Measurements from ENCODE around the gene PRKN.
"Not testable (repeated sequence)": the region's sequence is repeated elsewhere in the genome, so short reads cannot be mapped to it uniquely, and the experiment has no call there.

Gene PRKN

GRCh38 chr6:162421004-162421403 is 306.6 kb downstream of the PRKN start:
- no peak for FAIRE-seq

GRCh38 chr6:162416831-162417537 is 310.6 kb downstream of the PRKN start:
- no peak for FAIRE-seq

GRCh38 chr6:162416307-162416706 is 311.3 kb downstream of the PRKN start:
- FAIRE-seq, result no peak

- no peak for FAIRE-seq
Measured at GRCh38 chr6:162409741-162410691, 317.6 kb downstream of the PRKN start.

- no peak for FAIRE-seq
Measured at GRCh38 chr6:162408826-162409535, 318.6 kb downstream of the PRKN start.

- FAIRE-seq, result no peak
Measured at GRCh38 chr6:162404951-162405350, 322.6 kb downstream of the PRKN start.

- no peak for FAIRE-seq
Measured at GRCh38 chr6:162403031-162403430, 324.5 kb downstream of the PRKN start.

- FAIRE-seq, result no peak
Measured at GRCh38 chr6:162395181-162395580, 332.4 kb downstream of the PRKN start.

- not testable (repeated sequence) for FAIRE-seq
Measured at GRCh38 chr6:162390961-162391811, 336.4 kb downstream of the PRKN start.

GRCh38 chr6:162389343-162390085 is 338.1 kb downstream of the PRKN start:
- FAIRE-seq, result no peak

GRCh38 chr6:162388383-162388777 is 339.2 kb downstream of the PRKN start:
- FAIRE-seq, result no peak

GRCh38 chr6:162387718-162388382 is 339.7 kb downstream of the PRKN start:
- no peak for FAIRE-seq

GRCh38 chr6:162385980-162386379 is 341.6 kb downstream of the PRKN start:
- FAIRE-seq, result no peak

- FAIRE-seq, result no peak
Measured at GRCh38 chr6:162379757-162380409, 347.7 kb downstream of the PRKN start.

GRCh38 chr6:162377735-162378134 is 349.8 kb downstream of the PRKN start:
- FAIRE-seq, result no peak

GRCh38 chr6:162373868-162374267 is 353.7 kb downstream of the PRKN start:
- FAIRE-seq, result no peak

- FAIRE-seq, result no peak
Measured at GRCh38 chr6:162373192-162373591, 354.4 kb downstream of the PRKN start.

- no peak for FAIRE-seq
Measured at GRCh38 chr6:162372106-162372505, 355.5 kb downstream of the PRKN start.

- FAIRE-seq, result no peak
Measured at GRCh38 chr6:162371121-162371520, 356.4 kb downstream of the PRKN start.

GRCh38 chr6:162369091-162369490 is 358.5 kb downstream of the PRKN start:
- FAIRE-seq, result no peak

- no peak for FAIRE-seq
Measured at GRCh38 chr6:162364488-162364887, 363.1 kb downstream of the PRKN start.

All from A204.1 (cell line).